Gastrocnemius medialis (tissue), 4 donors: Measurements from ENCODE around the gene TJP3.

Source experiments
- CTCF ChIP-seq, 5 experiments: fragments of 450-650 bp in 3 of 5; fragments of 200-600 bp in 2 of 5; sonication (generic) in 2 of 5; IDR thresholded peaks in 4 of 5; conservative IDR thresholded peaks in 1 of 5; 1 replicate in 4 of 5; 2 replicates in 1 of 5; pipeline ENCODE4 v1.5.1; 2016 to 2019; ENCODE audit warnings: antibody characterized with exemption in 5 of 5, mild to moderate bottlenecking in 3 of 5, moderate library complexity in 3 of 5
- POLR2A ChIP-seq, 2 donors: fragments of 450-650 bp; IDR thresholded peaks; one replicate each; pipeline ENCODE4 v1.6.1; 2017; ENCODE audit warnings: antibody characterized with exemption in 2 of 2, mild to moderate bottlenecking in 2 of 2, moderate library complexity in 2 of 2

- TF ChIP-seq CTCF (IDR thresholded peaks at IDR 0.05 in 4 of 5, conservative IDR thresholded peaks at IDR 0.05 in 1 of 5) (no peak), POLR2A (IDR thresholded peaks at IDR 0.05) (no peak)
These were observed 53.9 kb downstream of the TJP3 start for GRCh38 chr19:3762130-3762473.
